Stimulated activated CD4-positive, alpha-beta T cell treated with anti-CD3 and anti-CD28 coated beads, TNF-alpha, amount 100 ng/mL, for 1 hour (primary cell): ENCODE data around the gene SND1.

Source experiments
- DNase-seq, 3 donors: peaks; one replicate each; pipeline ENCODE4 v3.0.0-alpha.2; 2020; ENCODE audit warnings: low read depth in 3 of 3, low spot score in 1 of 3

The SND1 gene

DNA sequence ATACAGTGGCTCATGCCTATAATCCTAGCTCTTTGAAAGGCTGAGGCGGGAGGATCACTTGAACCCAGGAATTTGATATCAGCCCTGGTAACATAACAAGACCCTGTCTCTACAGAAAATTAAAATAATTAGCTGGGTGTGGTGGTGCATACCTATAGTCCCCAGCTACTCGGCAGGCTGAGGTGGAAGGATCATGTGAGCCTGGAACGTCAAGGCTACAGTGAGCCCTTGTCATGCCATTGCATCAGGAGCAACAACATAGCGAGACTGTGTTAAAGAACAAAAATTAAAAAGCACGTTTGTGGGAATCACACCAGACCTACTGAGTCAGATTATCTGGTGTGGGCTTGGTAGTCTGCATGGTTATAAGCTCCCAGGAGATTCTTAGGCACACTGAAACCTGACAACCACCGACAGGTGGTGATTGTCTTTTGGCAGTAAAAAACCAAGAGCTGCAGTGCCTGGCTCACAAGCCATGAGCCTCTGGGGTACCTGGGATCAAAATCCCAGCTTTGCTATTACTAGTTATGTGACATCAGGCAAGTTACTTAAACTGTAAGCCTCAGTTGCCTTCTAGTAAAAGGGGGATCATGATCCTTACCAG, 146.9 kb downstream of the SND1 start:
- DNase-seq = no peak

DNA sequence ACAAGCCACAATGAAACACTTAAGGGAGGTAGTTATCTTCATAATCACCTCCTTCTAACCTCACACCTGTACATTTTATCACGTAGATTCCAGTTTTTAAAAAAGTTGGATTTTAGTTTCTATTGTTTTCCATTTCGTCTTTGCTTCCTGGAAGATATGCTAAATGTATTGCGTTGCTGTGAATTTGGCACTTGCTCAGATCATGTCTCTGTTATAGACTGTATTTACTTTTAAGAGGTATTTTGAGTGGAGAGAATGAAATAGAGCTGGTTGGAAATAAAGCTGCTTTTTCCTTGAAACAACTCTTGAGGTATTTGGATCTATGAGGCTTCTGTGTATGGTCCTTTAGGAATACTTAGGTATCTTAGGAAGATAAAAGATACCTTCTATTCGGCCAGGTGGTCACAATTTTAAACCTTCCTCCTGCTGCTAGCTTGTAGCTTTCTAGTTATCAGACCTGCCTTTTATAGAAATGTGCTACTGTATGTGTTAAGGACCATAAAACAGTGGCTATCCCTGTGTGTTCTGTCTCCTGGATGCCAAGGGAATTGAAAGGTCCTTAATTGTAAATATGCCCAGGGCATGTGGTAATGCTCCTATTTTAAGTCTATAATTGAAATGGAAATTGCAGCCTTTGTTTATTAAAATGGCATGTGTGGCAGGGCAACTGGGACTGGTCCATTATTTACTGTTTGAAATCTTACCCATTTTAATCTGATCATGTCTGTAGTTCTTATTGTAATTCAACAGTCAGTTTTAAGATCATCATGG, 147.7 kb downstream of the SND1 start:
- DNase-seq = no peak

DNA sequence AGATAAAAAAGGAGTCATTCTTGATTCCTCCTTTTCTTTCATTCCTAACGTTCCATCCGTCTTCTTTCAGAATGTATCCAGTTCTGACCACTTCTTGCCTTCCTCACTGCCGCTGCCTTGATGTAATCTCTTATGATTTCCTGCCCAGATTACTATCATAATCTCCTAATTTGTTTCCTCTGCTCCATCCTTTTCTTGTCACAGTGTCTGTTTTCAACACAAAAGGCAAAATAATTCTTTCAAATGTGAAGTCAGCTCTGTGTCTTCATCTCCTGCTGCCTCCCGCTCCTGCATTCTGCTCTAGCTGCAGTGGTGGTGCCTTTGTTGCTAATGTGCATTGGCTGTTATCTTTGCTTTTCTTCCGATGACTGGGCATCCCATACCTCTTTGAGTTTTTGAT, 150.9 kb downstream of the SND1 start:
- DNase-seq = no peak

DNA sequence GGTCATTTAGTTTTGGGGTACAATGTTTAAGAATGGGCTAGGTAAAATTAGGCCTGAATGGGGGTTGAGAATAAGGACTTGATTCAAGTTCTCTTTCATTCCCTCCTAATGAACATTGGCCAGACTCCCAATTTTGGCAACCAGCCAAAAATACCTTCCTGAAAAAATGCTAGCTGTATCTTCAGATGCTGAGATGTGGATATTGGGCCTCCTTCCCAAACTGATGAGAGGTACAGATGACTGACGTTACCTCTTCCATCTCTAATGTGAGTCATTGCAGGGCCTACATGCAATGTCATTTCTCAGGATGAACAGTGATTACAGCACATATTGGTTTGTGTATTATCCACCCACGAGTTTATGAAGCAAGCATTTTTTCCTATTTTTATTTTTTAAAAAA, 151.6 kb downstream of the SND1 start:
- DNase-seq = no peak

DNA sequence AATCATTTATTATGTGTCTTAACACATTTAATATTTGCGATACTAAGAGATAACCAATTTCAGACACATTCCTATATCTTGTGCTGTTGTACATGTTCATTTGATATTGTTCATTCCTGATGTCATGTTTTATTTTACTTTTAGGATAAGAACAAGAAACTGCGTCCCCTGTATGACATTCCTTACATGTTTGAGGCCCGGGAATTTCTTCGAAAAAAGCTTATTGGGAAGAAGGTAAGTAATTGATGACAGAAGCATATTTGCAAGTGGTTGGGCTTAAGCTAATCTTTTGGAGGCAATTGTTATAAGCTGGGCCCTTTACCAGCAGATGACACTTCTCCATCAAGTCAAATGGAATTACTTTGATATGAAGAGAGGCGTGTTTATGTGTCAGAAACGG, 155.3 kb downstream of the SND1 start:
- DNase-seq = no peak

DNA sequence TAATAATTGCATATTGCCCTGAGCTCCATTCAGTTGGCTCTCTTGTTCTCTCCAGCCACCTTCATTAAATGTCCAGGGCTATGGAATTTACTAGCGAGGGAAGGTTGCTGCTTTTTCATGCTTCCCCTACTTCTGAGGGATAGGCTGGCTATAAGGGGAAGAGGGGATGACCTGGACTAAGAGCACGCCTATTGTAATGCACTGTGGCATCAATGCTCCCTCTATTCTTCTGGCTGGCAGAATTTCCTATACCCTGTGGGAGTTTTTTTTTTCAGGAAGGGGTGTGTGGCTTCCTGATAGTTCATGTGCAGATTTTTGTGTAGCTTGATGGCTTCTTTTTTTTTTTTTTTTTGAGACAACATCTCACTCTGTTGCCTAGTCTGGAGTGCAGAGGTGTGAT, 155.8 kb downstream of the SND1 start:
- no peak for DNase-seq

DNA sequence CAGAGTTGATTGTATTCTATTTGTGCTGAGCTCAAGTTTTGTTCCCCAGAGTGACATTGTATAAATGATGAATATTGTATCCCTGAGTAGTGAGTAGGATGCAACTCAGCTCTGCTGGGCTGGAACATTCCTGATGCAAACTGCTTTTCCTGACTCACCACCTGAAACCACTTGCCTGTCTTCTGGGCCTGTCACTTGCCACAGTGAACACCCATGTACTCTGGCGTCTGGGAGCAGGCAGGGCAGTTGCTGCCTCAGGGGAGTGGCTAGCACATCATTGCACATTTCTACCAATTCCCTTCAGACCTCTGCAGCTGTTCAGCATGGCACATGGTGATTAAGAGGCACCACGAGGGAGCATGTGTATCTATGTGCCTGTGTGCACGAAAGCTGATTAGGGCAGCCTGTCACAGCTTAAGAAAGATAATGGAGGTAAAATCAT, 157.3 kb downstream of the SND1 start:
- DNase-seq = no peak

DNA sequence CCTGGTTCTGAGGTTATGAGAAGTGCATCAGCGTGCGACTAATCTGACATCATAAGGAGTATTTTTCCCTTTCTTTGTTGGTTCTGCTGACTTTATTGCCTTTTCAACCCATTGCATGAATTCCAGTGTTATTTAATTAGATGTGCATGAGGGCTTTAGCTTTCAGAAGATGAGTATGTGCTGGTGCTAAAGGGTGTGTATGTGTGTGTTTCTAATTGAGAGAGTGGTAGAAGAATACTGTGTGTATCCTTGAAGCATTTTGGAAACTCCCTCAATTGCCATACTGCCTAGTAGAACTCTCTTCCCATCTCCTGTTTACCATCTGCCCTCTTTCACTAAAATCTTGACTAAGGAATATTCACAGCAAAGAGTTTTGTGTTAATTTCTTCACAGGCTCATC, 158.1 kb downstream of the SND1 start:
- DNase-seq = no peak

DNA sequence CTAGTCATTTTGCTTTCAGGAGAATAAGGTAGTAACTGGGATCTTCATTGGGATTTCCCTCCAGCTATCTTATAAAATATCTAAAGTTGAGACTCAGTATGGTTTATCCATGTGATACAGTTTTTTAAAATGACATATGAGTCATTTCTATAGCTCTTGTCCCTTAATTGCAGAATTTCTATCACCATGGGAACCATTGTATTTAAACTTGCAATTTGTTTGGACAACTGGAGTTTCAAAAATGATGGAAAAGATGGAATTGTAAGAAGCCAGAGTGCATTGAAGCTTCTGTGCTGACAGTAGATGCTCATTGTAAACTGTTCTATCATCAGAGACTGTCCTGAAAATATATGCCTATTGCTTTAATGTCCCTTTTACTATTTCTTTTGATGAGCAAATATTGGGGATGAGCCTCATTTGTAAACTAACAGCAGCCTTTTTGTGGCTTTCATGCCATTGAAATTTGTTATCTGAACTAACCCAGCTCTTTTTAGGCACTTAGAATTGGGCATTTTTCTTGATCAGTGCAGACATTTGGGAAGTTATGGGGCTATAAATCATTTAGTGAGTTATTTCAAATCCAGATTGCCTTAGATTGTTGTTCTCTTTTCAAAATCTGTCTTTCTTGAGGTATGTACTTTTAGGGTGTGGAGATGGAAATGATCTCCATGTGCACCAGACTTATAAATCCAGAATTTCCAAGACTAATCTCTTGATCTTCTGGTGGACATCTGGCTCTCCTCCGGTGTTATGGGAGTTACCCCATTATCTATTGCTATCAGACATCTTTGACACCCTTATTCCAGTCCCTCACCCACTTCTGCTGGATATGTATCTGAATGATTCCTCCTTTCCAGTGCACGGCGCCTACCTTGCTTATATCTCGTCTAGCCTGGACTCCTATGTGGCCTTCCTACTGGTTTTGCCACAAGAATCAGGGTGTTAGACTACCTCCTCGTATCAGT, 159.0 kb downstream of the SND1 start:
- no peak for DNase-seq

DNA sequence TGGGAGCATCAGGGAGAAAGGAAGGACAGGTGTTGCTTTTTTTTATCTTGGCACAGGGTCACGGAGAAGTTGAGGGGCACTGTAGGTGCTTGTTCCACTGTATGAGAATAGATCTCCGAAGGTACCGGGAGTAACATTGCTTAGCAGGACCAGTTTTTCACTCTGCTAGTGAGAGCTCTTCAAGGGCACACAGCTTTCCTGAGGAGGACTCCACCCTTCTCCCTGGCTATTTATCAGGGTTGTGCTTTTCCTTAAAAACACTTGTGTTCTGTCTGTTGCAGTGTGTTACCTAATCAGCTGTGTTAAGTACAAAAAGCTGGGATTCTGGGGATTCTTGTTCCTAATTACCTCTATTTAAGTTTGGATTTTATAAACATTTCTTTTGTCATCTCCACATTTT, 160.5 kb downstream of the SND1 start:
- DNase-seq = no peak

DNA sequence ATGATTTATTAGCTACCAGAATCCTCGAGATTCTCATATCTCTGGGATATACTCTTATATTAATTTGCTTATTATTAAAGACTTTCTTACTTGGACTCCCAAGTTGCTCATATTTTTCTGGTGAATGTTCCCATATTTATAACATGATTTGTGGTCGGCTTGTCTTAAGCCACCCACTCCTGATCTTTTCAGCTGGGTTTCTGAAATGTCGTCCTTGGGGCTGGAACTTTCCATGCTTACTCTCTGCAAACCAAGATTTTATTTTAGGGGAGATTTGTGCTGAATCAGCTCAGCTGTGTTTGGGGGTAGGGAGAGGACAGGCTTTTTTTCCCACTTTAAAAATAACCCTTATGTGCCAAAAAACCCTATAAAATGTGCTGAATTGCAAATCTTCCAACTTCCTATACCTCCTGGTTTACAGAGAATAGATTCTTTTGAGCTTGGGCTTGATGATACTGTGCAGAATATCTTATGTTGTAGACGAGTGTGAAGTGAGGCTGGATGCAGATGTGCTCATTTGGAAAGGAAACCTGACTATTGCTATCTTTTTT, 162.1 kb downstream of the SND1 start:
- DNase-seq = no peak

DNA sequence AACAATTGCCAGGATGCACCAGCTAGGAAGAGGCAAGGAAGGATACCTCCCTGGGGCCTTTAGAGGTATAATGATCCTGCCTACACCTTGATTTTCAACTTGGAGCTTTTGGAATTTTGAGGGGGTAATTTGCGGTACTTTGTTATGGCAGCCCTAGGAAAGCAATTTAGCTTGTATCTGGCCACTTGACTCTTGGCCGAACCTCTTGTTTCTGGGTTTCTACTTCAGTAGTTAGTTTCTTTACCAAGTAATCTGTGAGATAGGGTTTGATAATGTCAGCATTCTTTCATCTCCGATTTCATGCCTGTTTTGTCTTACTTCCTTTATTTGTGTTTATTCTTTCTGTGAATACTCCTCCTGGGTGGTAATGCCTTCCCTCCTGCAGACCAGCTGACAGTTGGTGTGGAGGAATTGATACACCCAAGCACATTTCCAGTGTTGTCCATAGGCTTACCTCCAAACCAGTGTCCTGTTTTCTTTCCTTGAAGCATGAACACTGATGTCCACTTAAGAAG, 163.7 kb downstream of the SND1 start:
- DNase-seq = no peak

DNA sequence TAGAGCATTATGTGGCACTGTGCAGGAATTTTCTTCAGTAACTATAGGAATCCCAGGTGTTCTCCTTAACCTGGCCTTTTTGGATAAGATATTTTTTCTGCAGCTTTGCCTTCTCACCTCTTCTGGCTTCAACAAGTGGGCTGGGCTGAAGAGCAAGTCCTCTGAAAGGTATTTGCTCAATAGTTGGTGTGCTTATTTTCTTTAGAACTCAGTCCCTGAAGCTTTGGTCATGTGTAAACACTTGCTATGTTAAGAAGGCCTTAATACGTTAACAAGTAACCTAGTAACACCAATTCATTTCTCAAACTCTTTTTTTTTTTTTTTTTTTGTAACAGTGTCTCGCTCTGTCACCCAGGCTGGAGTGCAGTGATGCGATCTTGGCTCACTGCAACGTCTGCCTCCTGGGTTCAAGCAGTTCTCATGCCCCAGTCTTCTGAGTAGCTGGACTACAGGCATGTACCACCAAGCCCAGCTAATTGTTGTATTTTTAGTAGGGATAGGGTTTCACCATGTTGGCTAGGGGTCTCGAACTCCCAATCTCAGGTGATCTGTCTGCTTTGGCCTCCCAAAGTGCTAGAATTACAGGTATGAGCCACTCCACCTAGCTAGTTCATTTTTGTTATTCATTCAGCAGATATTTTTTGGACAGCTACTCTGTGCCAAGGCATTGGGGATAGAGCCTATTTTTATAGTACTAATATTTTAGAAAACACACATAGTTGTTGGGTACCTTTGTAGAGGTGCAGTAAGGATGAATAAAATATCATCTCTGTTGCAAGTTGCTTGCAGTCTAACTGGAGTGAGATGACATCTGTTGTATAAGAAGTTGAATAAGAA, 164.6 kb downstream of the SND1 start:
- DNase-seq = no peak

DNA sequence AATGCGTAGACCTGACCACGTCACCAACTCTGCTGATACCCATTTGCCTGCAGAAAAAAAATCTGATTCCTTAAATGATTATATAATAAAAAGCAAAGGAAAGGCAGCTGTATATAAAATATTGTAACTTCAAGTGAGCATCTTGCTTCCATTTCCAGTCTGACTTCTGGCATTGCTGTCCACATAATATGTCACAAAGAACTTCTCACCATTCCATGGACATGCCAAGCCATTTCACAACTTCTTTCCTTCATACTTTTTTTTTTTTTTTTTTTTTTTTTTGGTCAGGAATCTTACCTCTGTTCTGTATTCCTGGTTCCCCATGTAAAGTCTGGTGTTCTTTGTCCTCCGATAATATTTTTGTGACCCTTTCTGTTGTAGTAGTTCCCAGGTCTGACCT, 165.5 kb downstream of the SND1 start:
- no peak for DNase-seq

DNA sequence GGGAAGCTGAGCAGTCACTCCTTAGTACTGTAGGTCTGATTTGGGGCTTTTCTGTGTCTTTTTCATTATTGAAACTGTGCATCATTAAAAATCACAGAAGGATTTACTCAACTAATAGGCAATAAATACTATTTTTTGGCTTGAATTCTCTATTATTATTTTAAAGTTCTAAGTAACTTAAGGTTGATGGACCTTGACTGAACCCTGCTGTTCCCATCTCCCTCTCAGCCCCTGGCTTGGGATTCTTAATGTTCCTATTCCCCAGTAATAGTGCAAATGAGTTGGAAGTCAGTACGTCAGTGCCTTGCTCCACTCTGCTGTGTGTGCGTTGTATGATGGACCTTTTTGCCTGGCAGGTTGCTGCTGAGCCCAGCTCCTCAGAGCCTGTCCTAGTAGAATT, 166.3 kb downstream of the SND1 start:
- DNase-seq = no peak

DNA sequence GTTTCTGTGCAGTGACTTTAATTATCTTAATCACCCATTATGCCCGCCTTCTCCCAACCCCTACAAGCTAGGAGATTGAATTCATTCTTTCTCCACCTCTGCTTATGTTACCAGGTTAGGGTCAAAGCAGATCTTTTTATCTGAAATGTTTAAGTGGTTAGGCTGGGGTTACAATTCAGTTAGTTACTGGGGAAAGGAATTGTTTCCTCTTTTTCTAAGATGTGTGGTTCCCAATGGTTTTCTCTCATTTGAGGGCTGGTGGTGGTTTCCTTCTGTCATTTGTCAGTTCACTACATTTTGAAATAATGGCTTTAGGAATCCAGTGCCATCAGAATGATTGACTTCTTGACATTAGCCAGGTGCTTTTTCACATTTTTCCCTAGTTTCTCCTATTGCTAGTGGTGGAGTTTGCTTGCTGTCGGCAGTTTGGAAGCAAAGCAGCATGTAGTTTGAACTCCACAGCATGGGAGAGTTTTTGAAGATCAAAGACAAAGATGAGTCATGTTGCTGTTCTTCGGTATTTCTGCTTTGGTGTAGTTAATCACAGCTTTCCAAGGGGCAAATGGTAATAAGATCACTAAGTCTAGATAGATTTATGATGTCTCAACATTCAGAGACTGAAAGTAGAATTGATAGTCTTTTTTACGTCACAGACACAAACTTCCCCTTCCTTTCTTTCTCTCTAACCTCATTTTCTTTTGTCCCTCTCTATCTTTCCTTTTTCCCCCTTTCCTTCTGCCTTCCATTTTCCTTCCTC, 168.2 kb downstream of the SND1 start:
- DNase-seq = no peak

DNA sequence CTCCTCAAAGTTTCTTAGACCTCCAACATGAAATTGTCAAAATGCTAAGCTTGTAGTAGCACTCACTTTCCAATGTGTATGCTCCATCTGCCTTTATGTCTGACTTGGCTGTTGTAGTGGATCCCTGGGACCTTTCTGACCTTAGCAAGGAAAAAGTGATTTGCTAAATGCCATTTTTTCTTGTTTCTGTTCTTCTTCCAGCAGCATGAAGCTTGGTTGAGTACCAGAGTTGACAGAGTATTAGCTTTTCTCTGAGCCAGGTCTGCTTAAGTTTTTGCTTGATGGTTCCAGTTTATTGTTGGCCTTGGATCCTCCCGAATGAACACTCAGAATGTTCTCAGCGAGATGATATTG, 168.7 kb downstream of the SND1 start:
- DNase-seq = no peak

DNA sequence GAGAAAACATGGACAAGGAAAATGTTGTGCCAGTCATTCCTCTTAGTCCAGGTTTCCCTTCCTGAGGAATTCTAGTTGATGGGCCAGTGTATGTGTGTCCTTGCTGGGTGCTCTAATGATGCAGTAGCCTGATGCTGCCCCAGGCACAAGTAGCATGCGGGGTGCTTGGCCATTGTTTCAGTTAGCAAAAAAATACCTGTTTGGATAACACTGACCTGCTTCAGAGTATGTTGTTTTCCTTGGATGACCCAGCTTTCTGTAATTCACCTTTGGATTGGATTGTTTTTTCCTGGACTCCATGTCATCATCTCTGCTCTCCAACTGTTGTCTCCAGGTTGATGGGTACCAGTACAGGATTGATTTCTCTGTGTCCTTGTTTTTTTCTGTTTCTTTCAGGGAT, 169.2 kb downstream of the SND1 start:
- no peak for DNase-seq

DNA sequence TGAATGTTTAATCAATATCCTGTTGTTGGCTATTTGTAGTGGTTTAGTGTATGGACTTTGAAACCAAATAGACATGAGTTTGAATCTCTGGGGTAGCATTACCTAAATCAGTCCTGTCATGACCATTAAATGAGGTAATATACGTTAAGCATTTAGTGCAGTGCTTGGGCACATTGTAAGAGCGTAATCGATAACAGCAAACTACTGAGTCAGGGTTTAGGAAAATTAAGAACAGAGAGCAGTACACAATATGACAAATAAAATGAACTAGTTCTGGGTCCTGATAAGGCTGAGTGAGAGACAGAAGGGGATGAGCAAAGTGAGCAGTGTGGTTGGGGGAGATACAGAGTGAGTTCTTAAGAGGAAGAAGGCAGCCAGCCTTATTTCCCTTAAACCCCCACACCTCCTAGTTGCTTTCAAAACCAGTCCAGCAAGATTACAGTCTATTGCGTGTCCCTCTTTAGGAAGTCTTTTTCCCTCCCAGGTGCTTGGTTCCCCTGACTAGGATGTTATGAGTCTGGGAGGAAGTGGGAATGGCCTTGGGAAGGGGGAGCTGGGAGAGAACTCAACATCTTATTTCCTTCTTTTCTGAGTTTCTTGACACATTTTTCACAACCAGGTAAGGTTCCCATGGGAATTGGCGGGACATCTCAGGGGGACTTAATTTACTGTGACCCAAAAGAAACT, 171.0 kb downstream of the SND1 start:
- DNase-seq = no peak
